ENCODE data around the gene CTSD. TPM values are rescaled to one million over a fixed set of nuclear protein-coding genes. Genes with fewer than 3 reads are reported as not detected.
"Not testable (repeated sequence)": the region's sequence is repeated elsewhere in the genome, so short reads cannot be mapped to it uniquely, and the experiment has no call there.

The CTSD gene
- 100 to 1,000 TPM in 3 of 5 donors, 10 to 100 TPM in 2; 91.9 to 187 (median 163) TPM for total RNA-seq
- total RNA-seq (2013), result 83.4 TPM
- 5.4 to 291 (median 30.4) reads per million in 29 experiments for total RNA-seq

DNA sequence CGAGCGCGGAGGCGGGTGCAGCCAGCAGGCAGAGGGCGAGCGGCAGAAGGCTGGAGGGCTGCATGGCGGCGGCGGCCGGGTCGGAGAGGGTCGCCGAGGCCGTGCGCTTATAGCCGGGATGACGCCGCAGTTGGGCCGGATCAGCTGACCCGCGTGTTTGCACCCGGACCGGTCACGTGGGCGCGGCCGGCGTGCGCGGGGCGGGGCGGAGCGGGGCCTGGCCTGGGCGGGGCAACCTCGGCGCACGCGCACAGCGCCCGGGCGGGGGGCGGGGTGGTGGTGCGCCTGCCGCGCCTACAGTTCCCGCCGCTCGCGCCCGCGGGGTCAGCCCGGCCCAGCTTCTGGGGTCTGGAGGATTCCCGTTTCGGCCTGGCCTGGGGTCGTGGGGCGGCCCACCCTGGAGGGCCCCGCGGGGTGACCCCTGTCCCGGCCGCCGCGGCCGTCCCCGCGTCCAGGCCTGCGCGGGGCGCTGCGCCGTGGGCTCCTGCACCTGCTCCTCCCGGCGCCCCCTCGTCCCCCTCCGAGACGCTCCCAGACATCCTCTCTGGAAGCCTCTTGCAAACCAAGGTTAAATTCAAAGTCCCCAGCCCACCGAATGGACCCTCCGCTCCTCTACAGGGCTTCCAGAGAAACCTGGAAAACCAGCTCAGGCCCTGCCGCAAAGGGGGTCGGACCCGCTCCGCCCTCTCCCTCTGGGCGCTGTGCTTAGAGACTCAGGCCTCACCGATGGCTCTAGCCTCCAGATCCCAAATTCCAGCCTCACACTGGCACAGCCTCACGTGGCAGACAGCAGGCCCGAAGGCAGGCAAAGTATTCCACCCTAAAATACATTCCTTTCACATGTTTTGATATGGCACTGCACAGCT is at the start of gene CTSD:
Gene CTSD, minus strand, starts transcription at position 132 of the 866 bp plus-strand sequence. Its CDS starts 68 bp downstream, at position 64.
- ATAC-seq (replicated peaks in 1 of 4) (peak; percentile 90 to 93 (median 91)), DNase-seq (peak; percentile 54 to 91 (median 74))
- Histone ChIP-seq H3K4me1 (ENCODE audit: control insufficient read depth in 1 of 2, extremely low read depth in 1 of 2, insufficient read depth in 2 of 2, low read length in 2 of 2) (peaks cover 12 to 51% of the 10 kb centered on the region in 2 experiments), H3K27ac (ENCODE audit: low read length) (peak within 1 kb of the TSS; percentile 54), H3K9me3 (no peaks in the 10 kb centered on the region), H3K4me3 (ENCODE audit: control insufficient read depth in 1 of 2, extremely low read depth in 1 of 2, low read length in 1 of 2) (peak within 1 kb of the TSS; percentile 66 to 74), H3K27me3 (replicated peaks in 1 of 2; ENCODE audit: control insufficient read depth in 2 of 2, extremely low read depth in 1 of 2, insufficient read depth in 2 of 2, low read length in 1 of 2) (peaks cover 0 to 4% of the 10 kb centered on the region in 2 experiments), H3K36me3 (ENCODE audit: control insufficient read depth in 2 of 2, extremely low read depth in 1 of 2, insufficient read depth in 1 of 2, low read length in 1 of 2) (peaks cover 4 to 25% of the 10 kb centered on the region in 2 donors)
- Mint-ChIP-seq H3K4me1 (peaks cover 25 to 44% (median 40%) of the 10 kb centered on the region in 3 donors), H3K27ac (peak within 1 kb of the TSS; percentile 87), H3K4me3 (peak within 1 kb of the TSS; percentile 86 to 92 (median 87)), H3K27me3 (no peaks in the 10 kb centered on the region), H3K9me3 (no peaks in the 10 kb centered on the region), H3K36me3 (no peaks in the 10 kb centered on the region)
- 4% methylated on average over 83 of the region's 85 CpGs for WGBS (ENCODE audit: insufficient coverage)
- POLR2A ChIA-PET, result no interaction called here
- CTCF ChIA-PET, result interaction anchor here (0.6 to 0.7 kb wide), 3 partner anchors 388 to 961 kb away, joined by 3 to 7 read pairs (median 7); partner anchors contain the start of gene TSSC4 (in 1 of the 2)

DNA sequence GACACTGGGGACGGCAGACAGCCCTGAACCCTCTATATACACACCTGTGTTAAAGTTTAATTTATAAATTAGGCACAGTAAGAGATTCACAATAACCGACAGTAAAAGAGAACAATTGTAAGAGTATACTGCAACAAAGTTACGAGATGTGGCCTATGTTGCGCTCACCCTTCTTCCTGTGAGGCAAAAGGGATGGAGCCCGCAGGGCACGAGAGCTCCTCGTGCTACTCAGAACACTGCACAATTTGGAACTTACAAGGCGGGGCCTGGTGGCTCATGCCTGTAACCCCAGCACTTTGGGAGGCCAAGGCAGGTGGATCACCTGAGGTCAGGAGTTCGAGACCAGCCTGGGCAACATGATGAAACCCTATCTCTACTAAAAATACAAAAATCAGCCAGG is 49.6 kb upstream of the CTSD start:
- H3K27me3 Mint-ChIP-seq, result peaks cover 0 to 11% of the 10 kb centered on the region in 2 donors
- 87% methylated on average over 7 of the region's 9 CpGs for WGBS (ENCODE audit: insufficient coverage)
- H3K27me3 ChIP-seq (replicated peaks in 1 of 2; ENCODE audit: control insufficient read depth in 2 of 2, extremely low read depth in 1 of 2, insufficient read depth in 2 of 2, low read length in 1 of 2), result peaks cover 5 to 20% of the 10 kb centered on the region in 2 experiments
- DNase-seq; H3K9me3 ChIP-seq; H3K27ac Mint-ChIP-seq; H3K9me3 Mint-ChIP-seq; H3K4me3 ChIP-seq (ENCODE audit: control insufficient read depth in 1 of 2, extremely low read depth in 1 of 2, low read length in 1 of 2); H3K4me1 Mint-ChIP-seq; H3K27ac ChIP-seq (ENCODE audit: low read length); H3K36me3 ChIP-seq (ENCODE audit: control insufficient read depth in 2 of 2, extremely low read depth in 1 of 2, insufficient read depth in 1 of 2, low read length in 1 of 2); H3K4me1 ChIP-seq (ENCODE audit: control insufficient read depth in 1 of 2, extremely low read depth in 1 of 2, insufficient read depth in 2 of 2, low read length in 2 of 2); H3K36me3 Mint-ChIP-seq; ATAC-seq (replicated peaks in 1 of 4); H3K4me3 Mint-ChIP-seq; POLR2A ChIA-PET; CTCF ChIA-PET: not testable (repeated sequence)

DNA sequence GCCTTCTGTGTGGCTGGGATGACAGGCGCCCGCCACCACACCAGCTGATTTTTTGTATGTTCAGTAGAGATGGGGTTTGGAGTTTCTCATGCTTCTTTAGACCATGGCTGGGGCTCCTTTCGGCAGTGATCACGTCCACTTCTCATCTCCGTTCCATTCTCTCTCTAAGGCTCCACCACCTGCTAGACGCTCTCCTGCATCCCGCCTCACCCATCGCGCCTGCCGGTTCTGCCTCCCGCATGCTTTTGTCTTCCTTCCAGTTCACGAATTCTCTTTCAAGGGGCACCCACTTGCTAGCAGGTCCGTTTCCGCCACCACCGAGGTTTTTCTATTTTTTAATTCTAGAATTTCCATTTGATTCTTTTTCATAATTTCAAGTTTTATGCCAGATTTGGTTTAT is 49.1 kb upstream of the CTSD start:
- no peak overlapping the region for H3K27ac Mint-ChIP-seq
- H3K9me3 ChIP-seq, result no peaks in the 10 kb centered on the region
- WGBS (ENCODE audit: insufficient coverage), result 89% methylated on average over 9 of the region's 15 CpGs
- no peak overlapping the region for H3K4me3 ChIP-seq (ENCODE audit: control insufficient read depth in 1 of 2, extremely low read depth in 1 of 2, low read length in 1 of 2)
- ATAC-seq (replicated peaks in 1 of 4) (no peak), DNase-seq (no peak)
- ChIA-PET CTCF (no interaction called here), POLR2A (no interaction called here)
- no peaks in the 10 kb centered on the region for H3K36me3 Mint-ChIP-seq
- H3K27me3 ChIP-seq (replicated peaks in 1 of 2; ENCODE audit: control insufficient read depth in 2 of 2, extremely low read depth in 1 of 2, insufficient read depth in 2 of 2, low read length in 1 of 2), result peaks cover 5 to 20% of the 10 kb centered on the region in 2 experiments
- H3K27ac ChIP-seq (ENCODE audit: low read length), result no peak overlapping the region
- peaks cover 0 to 6% (median 0%) of the 10 kb centered on the region in 3 donors for H3K9me3 Mint-ChIP-seq
- peaks cover 3 to 11% of the 10 kb centered on the region in 2 donors for H3K27me3 Mint-ChIP-seq
- H3K4me1 ChIP-seq (ENCODE audit: control insufficient read depth in 1 of 2, extremely low read depth in 1 of 2, insufficient read depth in 2 of 2, low read length in 2 of 2), result no peaks in the 10 kb centered on the region
- no peaks in the 10 kb centered on the region for H3K4me1 Mint-ChIP-seq
- no peak overlapping the region for H3K4me3 Mint-ChIP-seq
- H3K36me3 ChIP-seq (ENCODE audit: control insufficient read depth in 2 of 2, extremely low read depth in 1 of 2, insufficient read depth in 1 of 2, low read length in 1 of 2), result no peaks in the 10 kb centered on the region

DNA sequence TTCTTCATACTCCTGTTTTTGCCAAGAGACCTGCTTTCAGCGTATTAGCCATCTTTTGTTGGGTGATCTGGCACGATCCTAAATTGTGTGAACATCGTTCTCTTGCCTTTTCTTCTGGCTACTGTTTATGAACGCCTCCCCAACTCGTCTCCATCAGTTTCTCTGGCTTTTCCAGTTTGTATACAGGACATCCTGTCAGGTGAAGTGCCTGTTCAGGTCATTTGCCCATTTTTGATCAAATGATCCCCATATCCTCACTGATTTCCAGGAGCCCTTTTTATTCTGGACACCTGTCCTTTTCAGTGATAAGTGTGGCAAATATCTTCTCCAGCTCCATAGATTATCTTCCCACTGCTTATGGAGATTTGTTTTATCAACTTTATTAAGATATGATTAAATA is 48.5 kb upstream of the CTSD start:
- Histone ChIP-seq H3K36me3 (ENCODE audit: control insufficient read depth in 2 of 2, extremely low read depth in 1 of 2, insufficient read depth in 1 of 2, low read length in 1 of 2) (no peaks in the 10 kb centered on the region), H3K9me3 (no peaks in the 10 kb centered on the region), H3K4me3 (ENCODE audit: control insufficient read depth in 1 of 2, extremely low read depth in 1 of 2, low read length in 1 of 2) (no peak overlapping the region), H3K4me1 (ENCODE audit: control insufficient read depth in 1 of 2, extremely low read depth in 1 of 2, insufficient read depth in 2 of 2, low read length in 2 of 2) (no peaks in the 10 kb centered on the region), H3K27ac (ENCODE audit: low read length) (no peak overlapping the region), H3K27me3 (replicated peaks in 1 of 2; ENCODE audit: control insufficient read depth in 2 of 2, extremely low read depth in 1 of 2, insufficient read depth in 2 of 2, low read length in 1 of 2) (peaks cover 5 to 20% of the 10 kb centered on the region in 2 experiments)
- ATAC-seq (replicated peaks in 1 of 4), result no peak
- no peak for DNase-seq
- H3K9me3 Mint-ChIP-seq, result peaks cover 0 to under 1% (median 0%) of the 10 kb centered on the region in 3 donors
- POLR2A ChIA-PET, result no interaction called here
- WGBS (ENCODE audit: insufficient coverage), result 86% methylated on average over 5 of the region's 5 CpGs
- CTCF ChIA-PET, result interaction anchor here in 1 of 2 donors (0.6 kb wide), 1 partner anchor 111 kb away, joined by 3 read pairs; no protein-coding TSS in a partner anchor
- H3K4me3 Mint-ChIP-seq, result no peak overlapping the region
- no peaks in the 10 kb centered on the region for H3K4me1 Mint-ChIP-seq
- no peak overlapping the region for H3K27ac Mint-ChIP-seq
- H3K36me3 Mint-ChIP-seq, result no peaks in the 10 kb centered on the region
- peaks cover 8 to 11% of the 10 kb centered on the region in 2 donors for H3K27me3 Mint-ChIP-seq

DNA sequence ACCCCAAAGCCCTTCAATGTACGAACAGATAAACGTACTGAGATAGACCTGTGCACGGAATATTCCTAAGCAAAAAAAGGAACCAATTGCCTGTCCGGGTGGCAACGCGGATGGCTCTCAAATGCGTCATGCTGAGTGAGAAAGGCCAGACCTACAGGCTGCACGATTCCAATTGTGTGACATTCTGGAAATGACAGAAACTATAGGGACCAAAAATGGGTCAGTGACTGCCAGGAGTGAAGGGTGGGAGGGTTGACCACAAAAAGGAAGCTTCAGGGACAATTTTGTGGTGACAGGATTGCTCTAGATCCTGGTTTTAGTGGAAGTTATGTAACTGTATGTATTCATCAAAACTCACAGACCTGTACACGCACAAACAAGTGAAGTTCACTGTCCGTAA is 47.0 kb upstream of the CTSD start:
- no peak overlapping the region for H3K4me3 Mint-ChIP-seq
- Histone ChIP-seq H3K27me3 (replicated peaks in 1 of 2; ENCODE audit: control insufficient read depth in 2 of 2, extremely low read depth in 1 of 2, insufficient read depth in 2 of 2, low read length in 1 of 2) (peaks cover 5 to 21% of the 10 kb centered on the region in 2 experiments), H3K4me1 (ENCODE audit: control insufficient read depth in 1 of 2, extremely low read depth in 1 of 2, insufficient read depth in 2 of 2, low read length in 2 of 2) (no peaks in the 10 kb centered on the region), H3K4me3 (ENCODE audit: control insufficient read depth in 1 of 2, extremely low read depth in 1 of 2, low read length in 1 of 2) (no peak overlapping the region), H3K27ac (ENCODE audit: low read length) (no peak overlapping the region), H3K9me3 (no peaks in the 10 kb centered on the region), H3K36me3 (ENCODE audit: control insufficient read depth in 2 of 2, extremely low read depth in 1 of 2, insufficient read depth in 1 of 2, low read length in 1 of 2) (no peaks in the 10 kb centered on the region)
- H3K4me1 Mint-ChIP-seq, result no peaks in the 10 kb centered on the region
- DNase-seq, result no peak
- CTCF ChIA-PET, result no interaction called here
- 49% methylated on average over 6 of the region's 10 CpGs for WGBS (ENCODE audit: insufficient coverage)
- POLR2A ChIA-PET, result interaction anchor here (0.6 to 0.7 kb wide), 2 partner anchors 21 to 617 kb away, joined by 3 to 11 read pairs; no protein-coding TSS in a partner anchor
- no peaks in the 10 kb centered on the region for H3K36me3 Mint-ChIP-seq
- peaks cover 8 to 11% of the 10 kb centered on the region in 2 donors for H3K27me3 Mint-ChIP-seq
- no peak overlapping the region for H3K27ac Mint-ChIP-seq
- no peaks in the 10 kb centered on the region for H3K9me3 Mint-ChIP-seq
- no peak for ATAC-seq (replicated peaks in 1 of 4)

DNA sequence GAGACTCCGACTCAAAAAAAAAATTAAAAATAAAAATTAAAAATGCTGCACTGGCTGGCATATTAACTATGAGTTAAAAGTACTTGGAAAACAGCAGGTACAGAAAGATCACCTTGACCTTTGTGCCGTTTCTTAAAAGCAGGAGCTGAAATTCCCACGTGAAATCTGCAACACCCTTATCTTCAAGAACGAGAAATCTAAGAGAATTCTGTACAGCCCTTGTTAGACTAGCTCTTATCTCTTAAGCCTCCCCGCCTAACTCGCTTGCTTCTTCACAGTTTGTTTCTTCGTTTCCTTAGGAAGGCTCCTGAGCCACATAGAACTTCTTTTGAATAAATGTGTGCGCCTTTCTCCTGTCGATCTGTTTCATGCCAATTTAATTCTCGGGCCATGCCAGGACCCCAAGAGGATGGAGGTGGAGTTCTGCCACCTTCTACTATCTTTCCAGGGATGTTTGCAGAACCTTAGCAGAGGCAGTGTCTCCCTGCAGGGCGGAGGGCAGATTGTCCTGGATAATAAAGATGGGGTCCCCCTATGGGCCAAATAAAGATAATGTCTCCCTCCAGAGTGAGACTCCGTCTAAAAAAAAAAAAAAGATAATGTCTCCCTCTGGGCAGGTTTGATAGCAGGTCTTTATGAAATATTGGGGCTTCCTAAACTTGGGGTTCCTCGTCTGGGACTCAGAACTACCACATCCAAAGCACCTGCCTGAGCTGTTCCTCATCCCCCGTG is 43.7 kb upstream of the CTSD start:
- CTCF ChIA-PET, result no interaction called here
- no peaks in the 10 kb centered on the region for H3K9me3 ChIP-seq
- Mint-ChIP-seq H3K27ac (no peak overlapping the region), H3K27me3 (peaks cover 15 to 26% of the 10 kb centered on the region in 2 donors), H3K36me3 (no peaks in the 10 kb centered on the region), H3K9me3 (no peaks in the 10 kb centered on the region), H3K4me1 (no peaks in the 10 kb centered on the region), H3K4me3 (no peak overlapping the region)
- POLR2A ChIA-PET, result interaction anchor here in 1 of 2 donors (0.6 kb wide), 1 partner anchor 76 kb away, joined by 3 read pairs; no protein-coding TSS in a partner anchor
- DNase-seq (no peak), ATAC-seq (replicated peaks in 1 of 4) (no peak)
- H3K27ac ChIP-seq (ENCODE audit: low read length), result no peak overlapping the region
- no peak overlapping the region for H3K4me3 ChIP-seq (ENCODE audit: control insufficient read depth in 1 of 2, extremely low read depth in 1 of 2, low read length in 1 of 2)
- peaks cover 5 to 22% of the 10 kb centered on the region in 2 experiments for H3K27me3 ChIP-seq (replicated peaks in 1 of 2; ENCODE audit: control insufficient read depth in 2 of 2, extremely low read depth in 1 of 2, insufficient read depth in 2 of 2, low read length in 1 of 2)
- H3K36me3 ChIP-seq (ENCODE audit: control insufficient read depth in 2 of 2, extremely low read depth in 1 of 2, insufficient read depth in 1 of 2, low read length in 1 of 2), result no peaks in the 10 kb centered on the region
- 68% methylated on average over 3 of the region's 14 CpGs for WGBS (ENCODE audit: insufficient coverage)
- no peaks in the 10 kb centered on the region for H3K4me1 ChIP-seq (ENCODE audit: control insufficient read depth in 1 of 2, extremely low read depth in 1 of 2, insufficient read depth in 2 of 2, low read length in 2 of 2)
